GM19351 (cell line): ENCODE data around the gene PNKD.
"Not testable (repeated sequence)": the region's sequence is repeated elsewhere in the genome, so short reads cannot be mapped to it uniquely, and the experiment has no call there.

Experiments
- ATAC-seq: cut with Tn5 transposase; IDR thresholded peaks from one replicate; pipeline ENCODE4 v1.9.1; 2021; ENCODE audit warnings: mild to moderate bottlenecking, moderate library complexity; ENCODE audit not compliant: unreplicated experiment

PNKD gene

DNA sequence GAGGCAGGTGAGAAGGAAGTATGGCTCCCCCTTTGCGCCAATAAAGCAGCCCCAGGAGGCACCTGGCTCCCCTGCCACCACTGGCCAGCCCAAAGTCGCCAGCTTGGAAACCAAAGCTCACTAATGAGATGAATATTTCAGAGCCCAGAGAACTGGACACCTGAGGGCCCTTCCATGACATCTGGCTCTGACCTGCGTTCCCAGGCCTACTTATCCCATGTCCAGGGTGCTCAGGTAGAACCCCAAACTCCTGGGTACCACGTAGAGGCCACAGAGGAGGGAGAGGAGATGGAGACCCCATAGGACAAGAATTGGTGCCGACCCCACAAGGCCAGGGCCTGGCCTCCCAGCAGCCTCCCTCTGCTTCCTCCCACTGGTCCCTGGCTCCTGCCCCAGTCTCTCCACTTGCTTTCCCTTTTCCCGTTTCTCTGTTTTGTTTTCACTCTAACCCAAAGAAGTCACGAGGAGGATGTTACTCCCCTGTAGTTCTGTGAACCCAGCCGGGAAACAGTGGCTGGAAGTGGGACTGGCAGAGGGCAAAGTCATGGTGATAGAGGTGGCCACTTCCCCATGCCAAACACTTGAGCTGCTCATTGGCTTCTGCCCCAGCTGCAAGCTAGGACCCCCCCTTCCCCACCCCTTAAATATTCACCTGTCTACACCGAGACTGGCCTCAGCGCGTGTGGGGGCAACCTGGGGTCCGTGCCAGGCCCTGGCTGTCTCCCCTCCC lies 21.2 kb downstream of the PNKD start:
- no peak for ATAC-seq

DNA sequence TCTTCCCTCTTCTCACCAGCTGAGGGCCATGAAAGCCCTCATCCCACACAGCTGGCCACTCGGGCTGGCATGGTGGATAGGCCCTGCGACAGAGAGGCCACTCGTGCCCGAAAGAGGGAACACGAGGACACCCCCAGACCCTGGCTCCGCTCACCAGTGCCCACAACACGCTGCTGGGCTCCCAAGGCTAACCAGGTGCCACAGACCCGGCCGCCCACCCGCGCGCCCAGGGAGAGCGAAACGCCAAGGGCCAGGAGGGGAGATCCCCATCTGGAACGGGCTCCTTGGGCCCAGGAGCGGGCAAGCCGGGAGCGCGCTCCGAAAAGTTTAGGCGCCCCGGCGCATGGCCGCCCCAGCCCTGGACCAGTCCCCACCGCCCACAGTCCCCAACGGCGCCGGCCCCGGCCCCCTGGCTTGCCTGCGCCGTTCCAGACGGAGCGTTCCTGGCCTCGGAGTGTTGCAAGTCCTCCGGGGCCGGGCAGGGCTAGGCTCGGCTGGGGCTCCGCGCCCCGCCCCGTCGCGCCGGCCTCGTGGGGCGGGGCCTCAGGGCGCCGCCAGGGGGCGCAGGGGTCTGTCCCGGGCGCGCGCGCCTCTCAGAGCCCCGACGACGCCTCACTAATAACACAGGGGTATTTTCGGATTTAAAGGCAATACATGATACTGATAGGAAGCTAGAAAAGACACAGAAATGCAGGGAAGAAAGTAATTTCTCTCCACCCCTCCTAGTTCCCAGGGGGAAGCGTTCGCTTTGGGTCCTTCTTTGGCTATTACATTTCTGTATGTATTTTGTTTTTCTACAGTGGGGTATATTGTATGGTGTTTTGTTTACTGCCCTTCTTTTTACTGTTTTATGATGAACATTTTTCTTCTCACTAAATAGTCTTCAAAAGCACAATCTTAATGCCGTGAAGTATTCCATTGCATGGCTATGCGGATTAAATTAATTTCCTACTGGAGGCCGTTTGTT lies 22.0 kb downstream of the PNKD start, which contains the start of gene TMBIM1:
Gene TMBIM1, minus strand, starts transcription at position 456 of the 967 bp plus-strand sequence. CDS start 10,362 bp downstream, outside the sequence.
- ATAC-seq: peak; percentile 80

DNA sequence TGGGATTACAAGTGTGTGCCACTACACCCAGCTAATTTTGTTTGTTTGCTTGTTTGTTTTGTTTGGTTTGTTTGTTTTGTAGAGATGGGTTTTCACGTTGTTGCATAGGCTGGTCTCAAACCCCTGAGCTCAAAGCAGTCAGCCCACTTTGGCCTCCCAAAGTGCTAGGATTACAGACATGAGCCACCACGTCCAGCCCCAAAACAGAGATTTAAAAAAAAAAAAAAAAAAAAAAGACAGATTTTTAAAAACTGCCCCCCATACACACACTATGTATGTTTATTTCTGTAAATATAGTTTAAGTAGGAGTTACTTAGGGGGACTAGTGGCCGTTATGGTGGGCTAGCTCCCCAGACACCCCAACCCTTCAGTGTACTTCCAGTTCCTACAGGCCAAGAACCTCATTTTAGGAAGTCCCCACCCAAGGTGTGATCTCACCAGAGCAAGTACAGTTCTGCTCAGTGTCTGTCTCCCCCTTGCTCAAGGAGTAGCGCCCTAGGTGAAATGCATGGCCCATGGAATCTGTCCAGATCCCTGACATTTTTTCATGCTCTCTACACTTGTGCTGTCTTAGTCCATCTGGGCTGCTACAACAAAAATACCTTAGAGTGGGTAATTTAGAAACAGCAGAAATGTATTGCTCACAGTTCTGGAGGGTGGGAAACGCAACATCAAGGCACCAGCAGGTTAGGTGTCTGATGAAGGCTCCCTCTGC lies 23.6 kb downstream of the PNKD start:
- no peak for ATAC-seq

DNA sequence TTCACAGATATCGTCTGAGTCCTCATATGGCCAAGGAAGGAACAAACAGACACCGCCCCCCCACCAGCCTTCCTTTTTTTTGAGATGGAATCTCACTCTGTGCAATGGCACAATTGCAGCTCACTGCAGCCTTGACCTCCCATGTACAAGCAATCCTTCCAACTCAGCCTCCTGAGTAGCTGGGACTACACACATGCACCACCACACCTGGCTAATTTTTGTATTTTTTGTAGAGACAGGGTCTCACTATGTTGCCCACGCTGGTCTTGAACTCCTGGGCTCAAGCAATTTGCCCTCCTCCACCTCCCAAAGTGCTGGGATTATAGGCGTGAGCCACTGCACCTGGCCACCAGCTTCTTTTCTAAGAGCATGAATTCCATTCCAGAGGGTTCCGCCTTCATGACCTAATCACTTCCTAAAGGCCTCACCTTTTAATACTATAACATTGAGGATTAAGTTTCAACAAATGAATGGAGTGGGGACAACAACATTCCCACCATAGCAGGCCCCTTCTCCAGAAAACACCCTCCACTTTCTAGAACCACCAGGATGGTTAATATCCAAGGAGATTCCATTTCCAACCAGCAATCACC lies 24.2 kb downstream of the PNKD start:
- ATAC-seq: no peak

DNA sequence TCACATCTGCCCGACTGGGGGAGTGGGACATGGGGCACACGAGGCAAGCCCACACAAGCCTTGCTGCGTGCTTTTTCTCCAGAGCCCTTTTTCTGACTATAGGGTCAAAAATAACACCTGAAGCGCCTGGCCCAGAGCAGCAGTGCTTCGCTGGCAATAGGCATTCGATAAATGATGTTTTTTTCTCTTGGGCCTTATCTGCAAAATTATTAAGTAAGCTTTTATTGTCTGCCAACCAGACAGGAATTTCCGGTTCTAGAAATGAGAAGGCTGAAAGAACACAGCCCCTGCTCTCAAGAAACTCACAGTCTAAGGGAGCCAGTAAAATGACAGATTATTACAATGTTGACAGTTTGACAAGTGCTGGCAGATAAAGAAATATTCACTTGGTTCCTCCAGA lies 24.7 kb downstream of the PNKD start:
- ATAC-seq: no peak

GRCh38 chr2:218296200-218296599 lies 25.9 kb downstream of the PNKD start:
- ATAC-seq: no peak

DNA sequence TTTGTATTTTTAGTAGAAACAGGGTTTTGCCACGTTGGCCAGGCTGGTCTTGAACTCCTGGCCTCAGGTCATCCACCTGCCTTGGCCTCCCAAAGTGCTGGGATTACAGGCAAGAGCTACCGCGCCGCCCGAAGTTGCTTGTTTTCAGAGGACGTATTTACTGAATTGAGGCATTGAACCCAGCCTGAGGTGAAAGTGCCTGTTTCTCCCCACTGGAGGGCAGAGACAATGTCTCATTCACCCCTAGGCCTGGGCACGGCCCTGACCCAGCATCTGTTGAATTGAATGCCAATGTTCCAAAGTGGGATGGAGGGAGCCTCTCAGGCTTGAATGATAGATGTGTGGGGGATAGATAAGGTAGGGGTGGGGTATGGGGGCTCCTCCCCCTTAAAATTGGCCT lies 26.5 kb downstream of the PNKD start:
- ATAC-seq: no peak

GRCh38 chr2:218298314-218298875 lies 28.1 kb downstream of the PNKD start:
- no peak for ATAC-seq

DNA sequence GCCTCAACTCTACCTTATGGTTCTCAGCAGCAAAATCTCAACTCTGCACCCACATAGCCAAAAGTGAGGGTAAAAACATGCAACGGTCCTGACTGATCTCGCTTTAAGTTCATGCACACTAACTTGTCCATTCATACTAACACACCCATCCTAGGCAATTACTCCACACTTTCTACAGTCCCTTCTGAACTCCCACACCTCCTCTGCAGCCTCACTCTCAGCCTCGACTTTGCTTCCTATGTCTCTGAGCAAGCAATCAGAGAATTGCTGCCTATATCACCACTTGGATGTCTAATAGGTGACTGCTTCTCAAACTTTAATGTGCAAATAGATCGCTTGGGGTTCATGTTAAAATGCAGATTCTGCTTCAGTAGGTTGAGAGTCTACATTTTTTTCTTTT lies 29.8 kb downstream of the PNKD start:
- no peak for ATAC-seq

DNA sequence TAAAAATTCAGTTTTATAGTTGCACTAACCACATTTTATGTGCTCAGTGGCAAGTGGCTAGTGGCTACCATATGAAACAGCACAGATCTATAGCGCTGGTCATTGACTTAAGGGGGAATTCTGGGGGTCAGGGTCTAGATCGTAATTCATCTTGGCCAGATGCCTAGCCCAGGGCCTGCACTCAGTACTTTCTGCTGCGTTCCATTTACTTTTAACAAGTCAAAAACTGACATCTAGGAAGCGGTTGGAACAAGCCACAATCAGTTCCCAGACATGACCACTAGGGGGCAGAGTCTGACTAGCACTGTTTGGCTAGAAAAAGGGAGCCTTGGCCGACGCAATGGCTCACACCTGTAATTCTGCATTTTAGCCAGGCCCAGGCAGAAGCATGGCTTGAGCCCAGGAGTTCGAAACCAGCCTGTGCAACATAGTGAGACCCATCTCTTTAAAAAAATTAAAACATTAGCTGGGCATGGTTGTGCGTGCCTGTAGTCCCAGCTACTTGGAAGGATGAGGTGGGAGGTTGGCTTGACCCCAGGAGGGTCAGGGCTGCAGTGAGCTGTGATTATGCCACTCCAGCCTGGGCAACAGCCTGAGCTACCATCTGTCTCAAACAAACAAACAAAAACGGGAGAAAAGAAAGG lies 31.0 kb downstream of the PNKD start:
- peak; percentile 65 for ATAC-seq

GRCh38 chr2:218305383-218305782 lies 35.1 kb downstream of the PNKD start:
- no peak for ATAC-seq

DNA sequence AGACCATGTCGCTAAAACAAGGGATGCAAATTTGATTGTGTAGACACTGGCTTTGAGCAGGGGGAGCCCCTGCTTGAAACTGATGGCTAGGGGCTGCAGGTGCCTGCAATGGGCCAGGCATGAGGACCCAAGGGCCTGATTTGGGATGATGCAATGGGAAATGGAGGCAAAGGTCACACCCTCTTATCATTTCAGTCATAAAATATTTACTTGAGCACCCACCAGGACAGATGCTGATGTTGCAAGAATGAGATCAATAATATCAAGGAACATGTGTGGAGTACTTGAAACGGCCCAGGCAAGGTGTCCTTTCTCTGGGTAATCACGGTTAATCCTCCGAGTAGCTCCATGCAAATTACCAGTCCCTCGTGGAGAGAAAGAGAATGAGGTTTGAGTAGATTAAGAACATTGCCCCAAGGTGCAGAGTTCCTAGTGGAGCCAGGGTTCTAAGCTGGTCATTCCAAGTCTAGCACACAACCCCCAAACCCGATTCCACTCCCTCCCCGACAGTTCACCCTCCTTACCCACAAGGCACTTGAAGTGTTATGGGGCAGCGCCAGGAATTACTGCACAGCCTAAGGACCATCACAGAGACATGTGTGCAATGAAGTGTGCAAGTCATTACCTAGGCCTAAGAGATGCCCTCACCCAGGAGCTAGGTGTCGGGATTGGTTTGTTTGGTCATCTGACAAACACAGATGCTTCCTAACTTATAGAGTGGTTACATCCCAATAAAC lies 36.0 kb downstream of the PNKD start:
- ATAC-seq: no peak

GRCh38 chr2:218307415-218308090 lies 37.2 kb downstream of the PNKD start:
- no peak for ATAC-seq

- ATAC-seq: no peak
Measured at GRCh38 chr2:218310853-218311540, 40.7 kb downstream of the PNKD start.

- not testable (repeated sequence) for ATAC-seq
Measured at GRCh38 chr2:218311541-218312266, 41.4 kb downstream of the PNKD start.

GRCh38 chr2:218312267-218312756 lies 42.0 kb downstream of the PNKD start:
- ATAC-seq: no peak

GRCh38 chr2:218313356-218313755 lies 43.0 kb downstream of the PNKD start:
- ATAC-seq: no peak
